Common myeloid progenitor, CD34-positive (primary cell): ENCODE results near the gene CXCL17.

Experiments
- CTCF ChIA-PET: fragments of 350-600 bp; sonication (Branson Sonifier 250); formaldehyde crosslinking; loops from one replicate; lab custom pipeline; 2021; ENCODE audit warnings: antibody characterized with exemption; lab: Charles Lee
- POLR2A ChIA-PET: fragments of 350-600 bp; sonication (Branson Sonifier 250); formaldehyde crosslinking; loops from one replicate; lab custom pipeline; 2021; ENCODE audit warnings: antibody characterized with exemption; lab: Charles Lee
- DNase-seq, 3 donors: peaks; one replicate each; pipeline versions ENCODE4 v3.0.0 to v3.0.0-alpha.2; 2013
- H3K27ac ChIP-seq, 2 experiments: 1 replicate in 1 of 2; 2 replicates in 1 of 2; pipeline ENCODE4 v1.7.0; 2013; ENCODE audit warnings: inconsistent platforms in 2 of 2, low read length in 2 of 2, mild to moderate bottlenecking in 2 of 2, low read depth in 1 of 2, moderate library complexity in 1 of 2; ENCODE audit not compliant: severe bottlenecking in 2 of 2, insufficient read depth in 1 of 2, poor library complexity in 1 of 2
- H3K27me3 ChIP-seq, 5 experiments: replicated peaks in 2 of 5; 1 replicate in 3 of 5; 2 replicates in 2 of 5; pipeline versions ENCODE4 v1.6.1 to v1.7.0; 2013; ENCODE audit warnings: low read length in 4 of 5, mild to moderate bottlenecking in 2 of 5, moderate library complexity in 2 of 5, inconsistent platforms in 1 of 5; ENCODE audit not compliant: insufficient read depth in 5 of 5, control insufficient read depth in 4 of 5
- H3K36me3 ChIP-seq, 4 experiments: 1 replicate in 2 of 4; 2 replicates in 2 of 4; pipeline versions ENCODE4 v1.6.1 to v1.7.0; 2013; ENCODE audit warnings: low read length in 3 of 4, control low read depth in 1 of 4, mild to moderate bottlenecking in 1 of 4; ENCODE audit not compliant: control insufficient read depth in 4 of 4, insufficient read depth in 4 of 4
- H3K4me1 ChIP-seq, 4 experiments: 1 replicate in 3 of 4; 2 replicates in 1 of 4; pipeline versions ENCODE4 v1.6.1 to v1.7.1; 2013; ENCODE audit warnings: low read length in 3 of 4, mild to moderate bottlenecking in 3 of 4, control low read depth in 1 of 4, inconsistent platforms in 1 of 4, moderate library complexity in 1 of 4; ENCODE audit not compliant: control insufficient read depth in 4 of 4, insufficient read depth in 4 of 4; ENCODE audit errors: control extremely low read depth in 1 of 4
- H3K4me3 ChIP-seq, 7 experiments: 1 replicate in 4 of 7; 2 replicates in 3 of 7; pipeline versions ENCODE4 v1.5.1 to v1.7.0; 2013; ENCODE audit warnings: mild to moderate bottlenecking in 7 of 7, low read length in 6 of 7, moderate library complexity in 6 of 7, inconsistent platforms in 2 of 7, low read depth in 2 of 7, control low read depth in 1 of 7; ENCODE audit not compliant: insufficient read depth in 4 of 7, control insufficient read depth in 1 of 7; ENCODE audit errors: extremely low read depth in 1 of 7
- H3K9me3 ChIP-seq, 5 experiments: 1 replicate in 4 of 5; 2 replicates in 1 of 5; pipeline versions ENCODE4 v1.6.1 to v1.7.1; 2013; ENCODE audit warnings: low read length in 4 of 5, mild to moderate bottlenecking in 2 of 5, inconsistent platforms in 1 of 5, low read depth in 1 of 5, moderate library complexity in 1 of 5; ENCODE audit not compliant: control insufficient read depth in 4 of 5, insufficient read depth in 2 of 5; ENCODE audit errors: control extremely low read depth in 1 of 5
- WGBS: methylation state at CpG from one replicate; pipeline ENCODE4 v1.1.5; 2013; ENCODE audit not compliant: insufficient coverage; 5-methylcytosine and 5-hydroxymethylcytosine counted together

Gene CXCL17

DNA sequence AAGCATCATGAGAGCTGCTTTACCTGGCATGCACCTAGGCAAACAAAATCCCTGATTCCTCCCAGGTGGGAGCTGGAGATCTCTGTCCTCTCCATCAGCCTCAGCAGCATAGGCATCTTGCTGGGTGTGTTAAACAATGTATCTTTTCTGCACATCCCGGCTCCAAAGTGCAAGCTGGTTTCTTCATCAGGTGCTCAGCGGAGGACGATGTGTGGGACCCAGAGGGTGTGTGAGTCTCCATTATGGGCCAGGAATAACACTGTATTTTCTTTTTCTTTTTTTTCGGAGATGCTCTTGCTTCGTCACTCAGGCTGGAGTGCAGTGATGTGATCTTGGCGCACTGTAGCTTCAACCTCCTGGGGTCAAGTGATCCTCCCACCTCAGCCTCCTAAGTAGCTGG, 62.6 kb downstream of the CXCL17 start:
- ChIA-PET CTCF (interaction anchor here (0.6 to 1.0 kb wide), 2 partner anchors 150 to 301 kb away, joined by 3 read pairs; no protein-coding TSS in a partner anchor), POLR2A (no interaction called here)
- WGBS: 97% methylated on average over 5 of the region's 6 CpGs

More for the DNA sequence above, 62.6 kb downstream of the CXCL17 start:
- Histone ChIP-seq H3K27me3 (peaks cover 0 to 13% (median 2%) of the 10 kb centered on the region in 5 experiments), H3K4me1 (no peaks in the 10 kb centered on the region), H3K4me3 (no peak overlapping the region), H3K9me3 (no peaks in the 10 kb centered on the region), H3K27ac (no peak overlapping the region), H3K36me3 (peaks cover 0 to 12% (median 5%) of the 10 kb centered on the region in 4 experiments)
- DNase-seq: no peak
